HG02884 (cell line): ENCODE results near the gene CNST.
"Not testable (repeated sequence)": the region's sequence is repeated elsewhere in the genome, so short reads cannot be mapped to it uniquely, and the experiment has no call there.

Experiments used
- ATAC-seq: cut with Tn5 transposase; IDR thresholded peaks from one replicate; pipeline ENCODE4 v1.9.1; 2021; ENCODE audit warnings: mild to moderate bottlenecking, moderate library complexity; ENCODE audit not compliant: unreplicated experiment

Gene CNST

GRCh38 chr1:246583448-246584185 is 17.4 kb downstream of the CNST start:
- no peak for ATAC-seq

DNA sequence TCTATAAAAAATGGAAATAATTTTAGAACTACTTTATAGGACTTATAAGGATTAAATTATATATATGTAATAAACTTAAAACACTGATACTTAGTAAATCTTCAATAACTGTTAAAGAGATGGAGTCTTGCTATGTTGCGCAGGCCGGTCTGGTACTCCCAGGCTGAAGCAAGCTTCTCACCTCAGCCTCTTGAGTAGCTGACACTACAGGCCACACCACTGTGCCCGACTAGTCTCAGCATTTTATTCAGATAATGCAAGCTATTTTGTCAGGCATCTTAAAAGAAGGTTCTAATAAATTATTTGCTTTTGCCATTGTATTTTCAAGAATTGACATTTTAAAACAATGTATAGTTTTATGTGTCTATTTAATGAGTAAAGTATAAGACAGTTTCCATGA is 20.8 kb downstream of the CNST start:
- no peak for ATAC-seq

DNA sequence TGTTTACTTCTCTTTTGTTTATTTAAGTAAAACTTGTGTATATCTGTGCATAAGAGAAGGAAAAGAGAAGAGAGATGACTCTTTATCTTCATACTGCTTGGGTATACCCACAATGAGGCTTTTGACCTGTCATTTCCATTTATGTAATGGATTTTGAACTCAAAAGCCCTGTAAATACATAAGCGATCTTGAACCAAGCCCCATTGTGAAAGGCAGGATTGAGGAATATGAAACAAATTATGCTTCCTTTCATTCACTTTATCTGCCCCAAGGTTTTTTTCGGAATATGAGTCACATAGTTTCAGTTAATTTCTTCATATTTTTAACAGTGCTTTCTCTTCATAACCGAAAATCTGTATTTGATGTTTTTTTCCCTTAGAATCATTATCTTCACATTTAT is 21.4 kb downstream of the CNST start:
- ATAC-seq, result no peak

GRCh38 chr1:246588159-246588721 is 22.0 kb downstream of the CNST start:
- no peak for ATAC-seq

- not testable (repeated sequence) for ATAC-seq
Observed at GRCh38 chr1:246589919-246590318, 23.7 kb downstream of the CNST start.

DNA sequence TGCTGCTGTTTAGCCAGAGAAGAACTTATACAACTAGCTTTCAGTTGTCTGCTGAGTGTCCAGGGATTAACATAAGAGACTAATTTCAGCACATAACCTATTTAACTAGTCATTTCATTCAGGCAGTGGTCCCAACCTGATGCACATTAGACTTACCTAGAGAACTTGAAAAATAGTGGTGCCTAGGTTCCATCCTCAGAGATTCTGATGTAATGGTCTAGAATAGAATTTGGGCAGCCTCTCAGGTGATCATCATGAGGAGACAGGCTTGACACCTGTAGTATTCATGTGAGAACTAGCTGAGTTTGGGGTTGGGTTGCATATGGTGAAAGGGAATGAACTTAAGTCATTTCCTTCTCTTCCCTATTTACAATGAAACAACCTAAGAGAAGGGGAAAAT is 24.8 kb downstream of the CNST start:
- ATAC-seq, result peak; percentile 40

DNA sequence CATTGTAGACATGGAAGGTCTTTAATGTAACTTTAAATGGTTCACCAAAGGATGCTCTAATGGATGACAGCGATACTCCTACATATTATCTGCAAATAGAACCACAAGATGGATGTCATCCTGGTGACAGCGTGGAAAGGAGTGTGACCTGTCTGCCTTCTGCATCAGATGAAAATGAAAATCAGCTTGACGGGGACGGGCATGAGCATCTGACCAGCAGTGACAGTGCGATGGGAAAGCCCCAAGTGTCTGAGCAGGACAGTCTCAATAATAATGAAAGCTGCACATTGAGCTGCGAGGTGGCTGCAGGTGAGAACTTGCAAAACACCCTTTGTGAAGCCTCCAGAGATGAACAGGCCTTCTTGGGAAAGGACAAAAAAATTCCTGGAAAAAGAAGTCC is 25.2 kb downstream of the CNST start:
- peak; percentile 94 for ATAC-seq

GRCh38 chr1:246591958-246592357 is 25.7 kb downstream of the CNST start:
- ATAC-seq, result peak; percentile 9

GRCh38 chr1:246592695-246593094 is 26.4 kb downstream of the CNST start:
- no peak for ATAC-seq

- no peak for ATAC-seq
Observed at GRCh38 chr1:246595146-246595545, 28.9 kb downstream of the CNST start.

DNA sequence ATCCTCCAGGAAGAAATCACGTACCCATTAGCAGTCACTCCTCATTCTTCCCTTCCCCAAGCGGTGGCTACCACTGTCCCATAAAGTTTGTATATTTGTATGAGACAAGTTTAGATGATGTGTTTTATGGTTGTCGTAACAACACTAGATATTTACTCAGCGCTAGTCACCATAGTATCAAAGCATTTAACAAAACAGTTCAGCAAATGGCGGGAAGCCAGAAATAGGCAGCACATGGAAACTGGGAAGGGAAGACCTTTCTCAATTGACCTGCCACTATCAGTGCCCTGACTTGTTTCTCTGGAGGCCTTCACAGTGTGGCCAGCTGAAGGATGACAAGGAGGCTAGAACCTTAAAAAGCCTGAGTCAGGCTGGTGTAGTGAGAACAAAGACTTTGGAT is 31.1 kb downstream of the CNST start:
- no peak for ATAC-seq

GRCh38 chr1:246597971-246598370 is 31.7 kb downstream of the CNST start:
- ATAC-seq, result no peak

- no peak for ATAC-seq
Observed at GRCh38 chr1:246599315-246599714, 33.1 kb downstream of the CNST start.

DNA sequence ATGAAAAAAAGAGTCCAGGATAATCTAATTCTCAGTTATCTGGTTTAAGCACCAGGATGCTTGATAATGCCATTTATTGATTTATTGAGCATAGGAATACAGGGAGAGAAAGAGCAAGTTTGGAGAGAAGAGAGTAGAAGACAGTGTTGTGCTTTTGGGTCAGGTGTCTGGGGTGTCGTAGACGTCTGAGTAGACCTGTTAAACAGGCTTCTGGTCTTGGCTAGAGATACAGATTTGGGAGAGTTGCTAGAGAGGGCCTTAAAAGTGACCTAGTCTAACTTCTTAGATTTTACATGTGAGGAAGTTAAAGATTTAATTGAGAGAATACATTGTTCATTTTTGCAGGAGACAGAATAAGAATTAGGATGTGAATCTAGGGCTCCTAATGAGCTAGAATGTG is 34.3 kb downstream of the CNST start:
- ATAC-seq, result no peak

GRCh38 chr1:246602194-246602593 is 35.9 kb downstream of the CNST start:
- ATAC-seq, result no peak

- ATAC-seq, result not testable (repeated sequence)
Observed at GRCh38 chr1:246605231-246605630, 39.0 kb downstream of the CNST start.

GRCh38 chr1:246607462-246607861 is 41.2 kb downstream of the CNST start:
- ATAC-seq, result no peak

DNA sequence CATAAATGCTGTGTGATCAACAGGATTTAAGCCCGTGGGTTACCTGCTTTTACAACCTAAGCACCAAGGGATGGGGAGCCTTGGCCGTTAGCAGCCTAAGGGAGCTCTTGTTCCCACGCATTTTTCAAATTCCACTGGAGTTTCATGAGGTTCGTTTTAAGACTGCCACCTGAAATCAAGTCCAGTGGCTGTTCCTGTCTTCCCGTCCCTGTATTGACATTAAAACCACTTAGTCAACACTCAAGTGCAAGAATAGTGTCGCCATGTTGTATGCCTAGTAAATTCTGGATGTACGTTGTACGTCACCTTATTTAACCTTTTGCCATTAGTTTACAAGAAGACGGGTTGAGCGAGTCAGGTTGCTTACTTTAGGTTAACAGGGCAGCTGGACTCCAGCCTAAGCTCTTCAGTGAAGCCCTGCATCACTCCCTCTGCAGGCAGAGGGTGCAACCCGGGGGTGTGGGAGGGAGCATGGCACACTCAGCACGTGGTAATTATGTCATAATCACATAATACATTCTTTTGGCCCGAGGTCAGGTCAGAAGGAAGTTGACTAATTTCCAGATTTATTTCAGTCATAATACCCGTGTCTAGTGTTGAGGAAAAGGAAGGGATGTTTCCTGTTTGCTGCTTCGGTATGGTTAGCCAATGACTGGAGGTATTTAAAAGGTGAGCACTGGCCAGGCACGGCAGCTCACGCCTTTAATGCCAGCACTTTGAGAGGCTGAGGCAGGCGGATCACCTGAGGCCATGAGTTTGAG is 42.5 kb downstream of the CNST start:
- ATAC-seq, result no peak

DNA sequence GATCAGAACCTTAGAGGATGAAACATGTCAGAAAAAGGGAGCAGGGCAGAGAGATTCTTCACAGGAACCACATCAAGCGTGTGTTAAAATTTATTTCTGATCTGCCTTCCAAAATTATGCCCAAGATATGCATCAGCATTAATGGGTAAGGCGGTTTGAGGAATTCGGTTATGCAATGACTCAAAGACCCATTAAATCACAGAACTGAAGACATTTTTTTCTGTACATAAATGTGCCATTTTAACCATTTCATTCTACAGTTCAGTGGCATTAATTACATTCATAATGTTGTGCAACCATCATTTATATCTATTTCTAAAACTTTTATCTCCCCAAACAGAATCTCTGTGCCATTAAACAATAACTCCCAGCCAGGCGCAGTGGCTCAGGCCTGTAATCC is 43.4 kb downstream of the CNST start:
- no peak for ATAC-seq

DNA sequence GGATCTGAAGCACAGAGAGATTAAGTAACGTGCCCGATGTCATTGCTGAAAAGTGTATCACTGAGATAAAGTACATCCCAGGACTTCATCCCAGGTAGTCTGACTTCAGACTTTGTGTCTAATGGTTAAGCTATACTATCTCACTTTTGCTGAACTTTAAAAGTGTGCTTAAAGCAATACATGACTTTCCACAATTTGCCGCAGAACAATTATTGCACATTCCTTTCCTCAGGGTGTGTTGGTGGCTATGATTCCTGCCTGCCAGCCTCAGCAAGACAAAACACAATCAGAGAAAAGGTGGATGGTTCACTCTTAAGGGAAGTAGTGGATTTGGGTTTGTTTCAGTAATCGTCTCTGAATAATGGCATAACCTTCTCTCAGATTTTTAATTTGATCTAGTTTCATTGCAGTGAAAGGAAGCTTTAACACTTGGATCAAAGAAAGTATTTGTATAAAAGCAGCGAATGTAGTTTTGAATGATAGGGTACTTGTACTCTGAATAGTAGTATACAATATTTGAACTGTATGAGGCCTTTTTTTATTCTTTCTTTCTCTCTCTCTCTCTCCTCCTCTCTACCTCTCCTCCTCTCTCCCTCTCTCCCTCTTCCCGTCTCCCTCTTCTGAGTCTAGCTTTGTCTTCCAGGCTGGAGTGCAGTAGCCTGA is 47.0 kb downstream of the CNST start:
- no peak for ATAC-seq

DNA sequence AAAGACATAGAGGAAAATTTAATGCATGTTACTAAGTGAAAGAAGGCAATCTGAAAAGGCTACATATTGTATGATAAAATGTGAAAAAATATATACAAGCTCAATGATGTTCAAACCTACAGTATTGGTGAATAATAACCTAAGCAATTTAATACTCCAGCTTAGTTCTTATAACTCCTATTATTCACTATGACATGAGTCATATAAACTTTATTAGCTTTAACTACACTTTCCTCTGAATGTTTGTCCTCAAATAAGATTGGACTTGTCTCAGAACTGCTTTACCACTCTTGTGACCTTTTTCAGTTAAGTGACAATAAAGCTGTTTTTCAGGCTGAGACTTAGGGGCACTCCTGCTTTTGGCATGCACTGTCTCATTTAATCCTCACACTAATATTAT is 50.9 kb downstream of the CNST start:
- ATAC-seq, result no peak

- no peak for ATAC-seq
Observed at GRCh38 chr1:246617768-246618167, 51.5 kb downstream of the CNST start.
